Measurements from ENCODE around the gene SPAG5. TPM values are rescaled to one million over a fixed set of nuclear protein-coding genes. Genes with fewer than 3 reads are reported as not detected.

The SPAG5 gene
- total and polyA plus RNA-seq, 9 of the 15 experiments (the other 6 are each of a cell fraction or from before 2014, with no cell fraction given): 94.4 to 286 (median 151) TPM

DNA sequence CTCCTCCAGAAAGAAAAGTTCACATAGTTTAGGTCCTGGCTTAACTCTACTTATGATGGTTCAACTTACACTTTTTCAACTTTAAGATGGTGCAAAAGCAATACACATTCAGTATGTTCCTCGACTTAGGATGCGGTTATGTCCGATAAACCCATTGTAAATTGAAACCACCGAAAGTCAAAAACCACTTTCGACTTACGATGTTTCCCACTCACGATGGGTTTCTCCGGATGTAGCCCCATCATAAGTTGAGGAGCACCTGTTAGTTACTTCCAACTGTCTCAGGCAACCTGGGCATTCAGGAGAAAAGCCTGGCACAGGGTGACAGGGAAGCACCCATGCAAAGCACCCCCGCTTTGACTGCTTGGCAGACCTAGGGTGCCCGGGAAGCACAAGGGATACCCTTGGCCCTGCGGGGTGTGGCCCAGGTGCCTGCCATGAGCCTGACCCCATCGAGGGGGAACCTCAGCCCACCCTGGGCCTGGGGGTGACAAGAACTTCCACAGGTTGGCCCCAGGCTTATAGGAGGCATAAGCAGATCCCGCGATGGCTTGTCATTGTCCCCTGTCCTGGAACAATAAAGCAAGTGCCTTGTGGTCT, 60.4 kb downstream of the SPAG5 start:
- intact Hi-C loops (cut with micrococcal nuclease): no loop called here
- Histone ChIP-seq H3K4me3 (no peak overlapping the region), H3K27me3 (ENCODE audit: control insufficient read depth in 2 of 2, insufficient read depth in 2 of 2, low read length in 2 of 2) (peaks cover 4 to 45% of the 10 kb centered on the region in 2 experiments; a peak in 4 of 5 replicates), H3K79me2 (ENCODE audit: control insufficient read depth, insufficient read depth, low read length) (no peaks in the 10 kb centered on the region), H3K36me3 (ENCODE audit: control insufficient read depth, insufficient read depth, low read length) (no peaks in the 10 kb centered on the region), H2AFZ (ENCODE audit: low read depth, low read length) (no peak overlapping the region), H4K20me1 (replicated peaks; ENCODE audit: control insufficient read depth, insufficient read depth, low read length) (peaks cover 18% of the 10 kb centered on the region; the same call in 1 of the 2 replicates), H3K4me1 (replicated peaks in 1 of 2; ENCODE audit: control insufficient read depth in 2 of 2, insufficient read depth in 2 of 2, low read length in 2 of 2) (peaks cover 0 to 9% of the 10 kb centered on the region in 2 experiments; a peak in 3 of 5 replicates), H3K9me1 (ENCODE audit: control insufficient read depth, insufficient read depth, low read length) (no peaks in the 10 kb centered on the region), H3K27ac (ENCODE audit: extremely low read depth, low read depth, low read length) (no peak overlapping the region), H3K4me2 (ENCODE audit: insufficient read depth, low read length) (no peak overlapping the region), H3K9ac (ENCODE audit: insufficient read depth in 1 of 2, low read depth in 2 of 2, low read length in 2 of 2) (no peak overlapping the region), H3K9me3 (replicated peaks; ENCODE audit: control insufficient read depth, insufficient read depth, low read depth, low read length) (no peaks in the 10 kb centered on the region)
- DNase-seq (ENCODE audit: extremely low read depth in 1 of 4, low spot score in 3 of 4) (no peak), FAIRE-seq (no peak), ATAC-seq (no peak)
- in situ Hi-C loops (cut with MboI): loop anchor here (5.0 kb wide), 1 partner anchor 41 kb away; no protein-coding TSS in a partner anchor
- ChIA-PET CTCF (ENCODE audit: low intra/inter-chr PET ratio) (interaction anchor here (5.1 kb wide), 1 partner anchor 44 kb away, joined by 69 read pairs; no protein-coding TSS in a partner anchor), POLR2A (no interaction called here)
- BruUV-seq (replicated peaks): no TSS peak
- 7% methylated on average over 14 of the region's 14 CpGs for WGBS (ENCODE audit: insufficient coverage, low coverage, missing lambda C conversion rate)
- TF ChIP-seq WHSC1 (IDR thresholded peaks at IDR 0.05; ENCODE audit: low read length) (no peak), LEF1 (IDR thresholded peaks at IDR 0.05) (no peak), CCNT2 (IDR thresholded peaks at IDR 0.05; ENCODE audit: borderline replicate concordance, extremely low read depth, insufficient read length, low read depth, low read length) (no peak), ARID4B (CRISPR knock-in tag; IDR thresholded peaks at IDR 0.05) (no peak)
- TF ChIP-seq, protein P1, sequence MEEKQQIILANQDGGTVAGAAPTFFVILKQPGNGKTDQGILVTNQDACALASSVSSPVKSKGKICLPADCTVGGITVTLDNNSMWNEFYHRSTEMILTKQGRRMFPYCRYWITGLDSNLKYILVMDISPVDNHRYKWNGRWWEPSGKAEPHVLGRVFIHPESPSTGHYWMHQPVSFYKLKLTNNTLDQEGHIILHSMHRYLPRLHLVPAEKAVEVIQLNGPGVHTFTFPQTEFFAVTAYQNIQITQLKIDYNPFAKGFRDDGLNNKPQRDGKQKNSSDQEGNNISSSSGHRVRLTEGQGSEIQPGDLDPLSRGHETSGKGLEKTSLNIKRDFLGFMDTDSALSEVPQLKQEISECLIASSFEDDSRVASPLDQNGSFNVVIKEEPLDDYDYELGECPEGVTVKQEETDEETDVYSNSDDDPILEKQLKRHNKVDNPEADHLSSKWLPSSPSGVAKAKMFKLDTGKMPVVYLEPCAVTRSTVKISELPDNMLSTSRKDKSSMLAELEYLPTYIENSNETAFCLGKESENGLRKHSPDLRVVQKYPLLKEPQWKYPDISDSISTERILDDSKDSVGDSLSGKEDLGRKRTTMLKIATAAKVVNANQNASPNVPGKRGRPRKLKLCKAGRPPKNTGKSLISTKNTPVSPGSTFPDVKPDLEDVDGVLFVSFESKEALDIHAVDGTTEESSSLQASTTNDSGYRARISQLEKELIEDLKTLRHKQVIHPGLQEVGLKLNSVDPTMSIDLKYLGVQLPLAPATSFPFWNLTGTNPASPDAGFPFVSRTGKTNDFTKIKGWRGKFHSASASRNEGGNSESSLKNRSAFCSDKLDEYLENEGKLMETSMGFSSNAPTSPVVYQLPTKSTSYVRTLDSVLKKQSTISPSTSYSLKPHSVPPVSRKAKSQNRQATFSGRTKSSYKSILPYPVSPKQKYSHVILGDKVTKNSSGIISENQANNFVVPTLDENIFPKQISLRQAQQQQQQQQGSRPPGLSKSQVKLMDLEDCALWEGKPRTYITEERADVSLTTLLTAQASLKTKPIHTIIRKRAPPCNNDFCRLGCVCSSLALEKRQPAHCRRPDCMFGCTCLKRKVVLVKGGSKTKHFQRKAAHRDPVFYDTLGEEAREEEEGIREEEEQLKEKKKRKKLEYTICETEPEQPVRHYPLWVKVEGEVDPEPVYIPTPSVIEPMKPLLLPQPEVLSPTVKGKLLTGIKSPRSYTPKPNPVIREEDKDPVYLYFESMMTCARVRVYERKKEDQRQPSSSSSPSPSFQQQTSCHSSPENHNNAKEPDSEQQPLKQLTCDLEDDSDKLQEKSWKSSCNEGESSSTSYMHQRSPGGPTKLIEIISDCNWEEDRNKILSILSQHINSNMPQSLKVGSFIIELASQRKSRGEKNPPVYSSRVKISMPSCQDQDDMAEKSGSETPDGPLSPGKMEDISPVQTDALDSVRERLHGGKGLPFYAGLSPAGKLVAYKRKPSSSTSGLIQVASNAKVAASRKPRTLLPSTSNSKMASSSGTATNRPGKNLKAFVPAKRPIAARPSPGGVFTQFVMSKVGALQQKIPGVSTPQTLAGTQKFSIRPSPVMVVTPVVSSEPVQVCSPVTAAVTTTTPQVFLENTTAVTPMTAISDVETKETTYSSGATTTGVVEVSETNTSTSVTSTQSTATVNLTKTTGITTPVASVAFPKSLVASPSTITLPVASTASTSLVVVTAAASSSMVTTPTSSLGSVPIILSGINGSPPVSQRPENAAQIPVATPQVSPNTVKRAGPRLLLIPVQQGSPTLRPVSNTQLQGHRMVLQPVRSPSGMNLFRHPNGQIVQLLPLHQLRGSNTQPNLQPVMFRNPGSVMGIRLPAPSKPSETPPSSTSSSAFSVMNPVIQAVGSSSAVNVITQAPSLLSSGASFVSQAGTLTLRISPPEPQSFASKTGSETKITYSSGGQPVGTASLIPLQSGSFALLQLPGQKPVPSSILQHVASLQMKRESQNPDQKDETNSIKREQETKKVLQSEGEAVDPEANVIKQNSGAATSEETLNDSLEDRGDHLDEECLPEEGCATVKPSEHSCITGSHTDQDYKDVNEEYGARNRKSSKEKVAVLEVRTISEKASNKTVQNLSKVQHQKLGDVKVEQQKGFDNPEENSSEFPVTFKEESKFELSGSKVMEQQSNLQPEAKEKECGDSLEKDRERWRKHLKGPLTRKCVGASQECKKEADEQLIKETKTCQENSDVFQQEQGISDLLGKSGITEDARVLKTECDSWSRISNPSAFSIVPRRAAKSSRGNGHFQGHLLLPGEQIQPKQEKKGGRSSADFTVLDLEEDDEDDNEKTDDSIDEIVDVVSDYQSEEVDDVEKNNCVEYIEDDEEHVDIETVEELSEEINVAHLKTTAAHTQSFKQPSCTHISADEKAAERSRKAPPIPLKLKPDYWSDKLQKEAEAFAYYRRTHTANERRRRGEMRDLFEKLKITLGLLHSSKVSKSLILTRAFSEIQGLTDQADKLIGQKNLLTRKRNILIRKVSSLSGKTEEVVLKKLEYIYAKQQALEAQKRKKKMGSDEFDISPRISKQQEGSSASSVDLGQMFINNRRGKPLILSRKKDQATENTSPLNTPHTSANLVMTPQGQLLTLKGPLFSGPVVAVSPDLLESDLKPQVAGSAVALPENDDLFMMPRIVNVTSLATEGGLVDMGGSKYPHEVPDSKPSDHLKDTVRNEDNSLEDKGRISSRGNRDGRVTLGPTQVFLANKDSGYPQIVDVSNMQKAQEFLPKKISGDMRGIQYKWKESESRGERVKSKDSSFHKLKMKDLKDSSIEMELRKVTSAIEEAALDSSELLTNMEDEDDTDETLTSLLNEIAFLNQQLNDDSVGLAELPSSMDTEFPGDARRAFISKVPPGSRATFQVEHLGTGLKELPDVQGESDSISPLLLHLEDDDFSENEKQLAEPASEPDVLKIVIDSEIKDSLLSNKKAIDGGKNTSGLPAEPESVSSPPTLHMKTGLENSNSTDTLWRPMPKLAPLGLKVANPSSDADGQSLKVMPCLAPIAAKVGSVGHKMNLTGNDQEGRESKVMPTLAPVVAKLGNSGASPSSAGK (IDR thresholded peaks at IDR 0.05): no peak

Data from K562 (cell line).